Breast epithelium (tissue), 3 donors: Measurements from ENCODE around the gene ADARB1.

ENCODE experiments used
- CTCF ChIP-seq, 3 donors: fragments of 450-650 bp; IDR thresholded peaks; one replicate each; pipeline ENCODE4 v1.5.1; 2016 to 2017; ENCODE audit warnings: antibody characterized with exemption in 3 of 3, mild to moderate bottlenecking in 3 of 3, moderate library complexity in 3 of 3
- POLR2A ChIP-seq: fragments of 450-650 bp; IDR thresholded peaks from one replicate; pipeline ENCODE4 v1.6.1; 2016; ENCODE audit warnings: antibody characterized with exemption, mild to moderate bottlenecking, moderate library complexity
- POLR2AphosphoS5 ChIP-seq, 3 donors: sonication (generic); formaldehyde crosslinking; IDR thresholded peaks; one replicate each; pipeline ENCODE4 v1.6.1; 2017; ENCODE audit warnings: antibody characterized with exemption in 3 of 3

- TF ChIP-seq CTCF (IDR thresholded peaks at IDR 0.05) (no peak), POLR2AphosphoS5 (IDR thresholded peaks at IDR 0.05) (no peak), POLR2A (no peak)
Observed at GRCh38 chr21:45088116-45088515, 13.7 kb downstream of the ADARB1 start.
